HEK293 (cell line): ENCODE measurements around the gene MUC5B.

ENCODE experiments used
- CTCF ChIA-PET: fragments of 350-600 bp; formaldehyde crosslinking; extraction: SDS; loops from one replicate; lab custom pipeline; 2021; ENCODE audit warnings: antibody characterized with exemption; lab: Yijun Ruan, JAX
- POLR2A ChIA-PET: fragments of 300-600 bp; formaldehyde crosslinking; extraction: SDS; loops from one replicate; lab custom pipeline; 2020; ENCODE audit warnings: antibody characterized with exemption, inconsistent platforms; lab: Yijun Ruan, JAX
- H3K27ac ChIP-seq: fragments of 200-500 bp; sonication (Bioruptor generic); 2 replicates; pipeline ENCODE4 v1.5.1; 2014; ENCODE audit warnings: low read depth, low read length, control low read depth, inconsistent platforms; ENCODE audit errors: extremely low read depth
- H3K36me3 ChIP-seq, 2 experiments: fragments of 200-500 bp in 1 of 2; sonication (Bioruptor generic) in 1 of 2; 1 replicate in 1 of 2; 2 replicates in 1 of 2; pipeline ENCODE4 v1.5.1; 2014 to 2017; ENCODE audit warnings: inconsistent platforms in 2 of 2, low read length in 2 of 2; ENCODE audit not compliant: control insufficient read depth in 2 of 2, insufficient read depth in 1 of 2
- H3K4me1 ChIP-seq: fragments of 200-500 bp; sonication (Bioruptor generic); 2 replicates; pipeline ENCODE4 v1.5.1; 2014; ENCODE audit warnings: mild to moderate bottlenecking, low read length, inconsistent platforms; ENCODE audit not compliant: control insufficient read depth, insufficient read depth
- H3K4me3 ChIP-seq: 2 replicates; pipeline ENCODE4 v1.5.1; 2011; ENCODE audit warnings: low read depth, mild to moderate bottlenecking, control low read depth, low read length, moderate library complexity
- H3K9me3 ChIP-seq: fragments of 200-500 bp; sonication (Bioruptor generic); 2 replicates; pipeline ENCODE4 v1.5.1; 2014; ENCODE audit warnings: low read depth, low read length, inconsistent platforms; ENCODE audit not compliant: control insufficient read depth, insufficient read depth
- EGR2 ChIP-seq: fragments of 450-650 bp; formaldehyde crosslinking; IDR thresholded peaks from 2 replicates; pipeline ENCODE4 v1.5.1; 2016; ENCODE audit warnings: low read depth, missing biosample characterization, missing genetic modification characterization
- HOXD13 ChIP-seq: sonication (generic); formaldehyde crosslinking; IDR thresholded peaks from 2 replicates; pipeline ENCODE4 v1.8.0; 2022; ENCODE audit warnings: missing genetic modification reagents, borderline replicate concordance
- KLF1 ChIP-seq: fragments of 450-650 bp; formaldehyde crosslinking; IDR thresholded peaks from 2 replicates; pipeline ENCODE4 v1.5.1; 2016; ENCODE audit warnings: missing biosample characterization, missing genetic modification characterization
- KLF10 ChIP-seq: fragments of 450-650 bp; IDR thresholded peaks from 2 replicates; pipeline ENCODE4 v1.5.1; 2018; ENCODE audit warnings: missing biosample characterization, mild to moderate bottlenecking, missing genetic modification characterization
- REPIN1 ChIP-seq: fragments of 450-650 bp; formaldehyde crosslinking; IDR thresholded peaks from 2 replicates; pipeline ENCODE4 v1.5.1; 2017; ENCODE audit warnings: missing biosample characterization, missing genetic modification characterization, low read depth
- SCRT1 ChIP-seq: fragments of 450-650 bp; formaldehyde crosslinking; IDR thresholded peaks from 2 replicates; pipeline ENCODE4 v1.5.1; 2016; ENCODE audit warnings: missing biosample characterization, missing genetic modification characterization, borderline replicate concordance
- YY1 ChIP-seq: fragments of 450-650 bp; formaldehyde crosslinking; IDR thresholded peaks from 2 replicates; pipeline ENCODE4 v1.5.1; 2018; ENCODE audit warnings: missing biosample characterization, missing genetic modification characterization
- ZFHX2 ChIP-seq: fragments of 450-650 bp; formaldehyde crosslinking; conservative IDR thresholded peaks from 2 replicates; pipeline ENCODE4 v1.5.1; 2016; ENCODE audit warnings: missing biosample characterization, missing genetic modification characterization
- ZNF169 ChIP-seq: fragments of 450-650 bp; formaldehyde crosslinking; IDR thresholded peaks from 2 replicates; pipeline ENCODE4 v1.5.1; 2016; ENCODE audit warnings: missing biosample characterization, missing genetic modification characterization
- ZNF184 ChIP-seq: fragments of 450-650 bp; IDR thresholded peaks from 2 replicates; pipeline ENCODE4 v1.5.1; 2018; ENCODE audit warnings: missing biosample characterization, mild to moderate bottlenecking, missing genetic modification characterization
- ZNF24 ChIP-seq: fragments of 450-650 bp; formaldehyde crosslinking; IDR thresholded peaks from 2 replicates; pipeline ENCODE4 v1.5.1; 2016; ENCODE audit warnings: missing biosample characterization, missing genetic modification characterization
- ZNF394 ChIP-seq: fragments of 450-650 bp; formaldehyde crosslinking; IDR thresholded peaks from 2 replicates; pipeline ENCODE4 v1.5.1; 2016; ENCODE audit warnings: missing biosample characterization, missing genetic modification characterization, mild to moderate bottlenecking, moderate library complexity, borderline replicate concordance
- ZNF596 ChIP-seq: fragments of 450-650 bp; IDR thresholded peaks from 2 replicates; pipeline ENCODE4 v1.5.0; 2018; ENCODE audit warnings: missing biosample characterization, mild to moderate bottlenecking, missing genetic modification characterization, moderate library complexity
- ZNF623 ChIP-seq: fragments of 450-650 bp; formaldehyde crosslinking; IDR thresholded peaks from 2 replicates; pipeline ENCODE4 v1.5.1; 2016; ENCODE audit warnings: missing biosample characterization, missing genetic modification characterization
- ZNF626 ChIP-seq: fragments of 450-650 bp; sonication (Bioruptor Pico); formaldehyde crosslinking; IDR thresholded peaks from 2 replicates; pipeline ENCODE4 v1.5.1; 2018; ENCODE audit warnings: missing biosample characterization, missing genetic modification characterization, inconsistent platforms
- ZNF660 ChIP-seq: fragments of 450-650 bp; IDR thresholded peaks from 2 replicates; pipeline ENCODE4 v1.5.1; 2018; ENCODE audit warnings: missing biosample characterization, mild to moderate bottlenecking, missing genetic modification characterization
- ZNF747 ChIP-seq: fragments of 450-650 bp; formaldehyde crosslinking; IDR thresholded peaks from 2 replicates; pipeline ENCODE4 v1.5.1; 2016; ENCODE audit warnings: missing biosample characterization, missing genetic modification characterization
- ZNF76 ChIP-seq: fragments of 450-650 bp; formaldehyde crosslinking; IDR thresholded peaks from 2 replicates; pipeline ENCODE4; 2016; ENCODE audit warnings: low read depth, missing biosample characterization, missing genetic modification characterization, borderline replicate concordance
- ZNF776 ChIP-seq: fragments of 450-650 bp; formaldehyde crosslinking; IDR thresholded peaks from 2 replicates; pipeline ENCODE4 v1.5.0; 2017; ENCODE audit warnings: missing biosample characterization, missing genetic modification characterization, borderline replicate concordance
- ZNF785 ChIP-seq: fragments of 450-650 bp; formaldehyde crosslinking; IDR thresholded peaks from 2 replicates; pipeline ENCODE4 v1.5.1; 2016; ENCODE audit warnings: missing biosample characterization, missing genetic modification characterization
- ZNF792 ChIP-seq: fragments of 450-650 bp; formaldehyde crosslinking; IDR thresholded peaks from 2 replicates; pipeline ENCODE4 v1.5.1; 2016; ENCODE audit warnings: missing biosample characterization, missing genetic modification characterization
- TF ChIP-seq, protein P1 (sequence below): fragments of 450-650 bp; formaldehyde crosslinking; IDR thresholded peaks from 2 replicates; pipeline ENCODE4 v1.5.1; 2016; ENCODE audit warnings: missing biosample characterization, missing genetic modification characterization
- TF ChIP-seq, protein P2 (sequence below): fragments of 450-650 bp; formaldehyde crosslinking; IDR thresholded peaks from 2 replicates; pipeline ENCODE4 v1.5.1; 2016; ENCODE audit warnings: missing biosample characterization, missing genetic modification characterization, low read depth

The MUC5B gene

DNA sequence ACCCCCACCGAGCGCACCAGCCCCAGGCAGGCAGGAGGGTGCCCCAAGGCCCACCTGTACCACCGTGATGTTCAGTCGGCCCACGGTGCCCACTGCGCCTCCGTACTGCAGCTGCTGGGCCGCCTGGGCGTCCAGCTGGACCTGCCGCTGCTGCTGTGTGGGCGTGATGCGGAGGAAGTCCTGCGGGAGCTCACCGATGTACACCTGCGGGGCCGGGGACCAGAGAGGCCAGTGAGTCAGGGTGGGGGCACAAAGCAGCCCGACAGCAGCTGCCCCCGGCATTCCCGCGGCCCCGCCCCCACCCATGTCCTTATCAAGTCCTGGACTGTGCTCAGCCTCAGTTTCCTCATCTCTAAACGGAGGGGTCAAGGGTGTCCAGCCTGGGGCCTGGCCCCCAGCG is 72.7 kb downstream of the MUC5B start:
- Histone ChIP-seq H3K27ac (no peak overlapping the region), H3K36me3 (peaks cover 0 to 59% of the 10 kb centered on the region in 2 experiments; a peak in 1 of 3 replicates), H3K4me1 (no peaks in the 10 kb centered on the region), H3K9me3 (no peaks in the 10 kb centered on the region), H3K4me3 (no peak overlapping the region)
- POLR2A ChIA-PET = no interaction called here
- CTCF ChIA-PET = interaction anchor here (0.6 kb wide), 1 partner anchor 741 kb away, joined by 4 read pairs; no protein-coding TSS in a partner anchor
- TF ChIP-seq ZFHX2 (tag by site-specific recombination) (peak; percentile 24; the same call in 1 of the 2 replicates), EGR2 (tag by site-specific recombination) (0 out of 2 replicates have a peak, but pooled peaks have one; percentile 13)
- TF ChIP-seq, protein P1, sequence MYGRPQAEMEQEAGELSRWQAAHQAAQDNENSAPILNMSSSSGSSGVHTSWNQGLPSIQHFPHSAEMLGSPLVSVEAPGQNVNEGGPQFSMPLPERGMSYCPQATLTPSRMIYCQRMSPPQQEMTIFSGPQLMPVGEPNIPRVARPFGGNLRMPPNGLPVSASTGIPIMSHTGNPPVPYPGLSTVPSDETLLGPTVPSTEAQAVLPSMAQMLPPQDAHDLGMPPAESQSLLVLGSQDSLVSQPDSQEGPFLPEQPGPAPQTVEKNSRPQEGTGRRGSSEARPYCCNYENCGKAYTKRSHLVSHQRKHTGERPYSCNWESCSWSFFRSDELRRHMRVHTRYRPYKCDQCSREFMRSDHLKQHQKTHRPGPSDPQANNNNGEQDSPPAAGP = no peak

DNA sequence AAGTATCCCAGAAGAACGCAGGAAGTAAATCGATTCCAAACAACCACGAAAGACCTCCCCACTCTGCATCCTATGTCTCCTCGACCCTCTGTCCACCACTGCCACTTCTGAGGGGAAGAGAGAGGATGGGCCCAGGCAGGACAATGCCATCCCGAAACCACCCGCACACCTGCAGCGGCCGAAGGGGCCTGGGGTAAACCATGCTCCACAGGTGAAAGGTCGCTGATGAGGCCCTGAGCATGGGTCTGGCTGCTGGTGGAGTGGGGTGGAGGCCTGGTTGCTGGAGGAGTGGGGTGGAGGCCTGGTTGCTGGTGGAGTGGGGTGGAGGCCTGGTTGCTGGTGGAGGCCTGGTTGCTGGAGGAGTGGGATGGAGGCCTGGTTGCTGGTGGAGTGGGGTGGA is 73.4 kb downstream of the MUC5B start:
- ChIA-PET POLR2A (no interaction called here), CTCF (no interaction called here)
- H3K36me3 ChIP-seq = peaks cover 0 to 55% of the 10 kb centered on the region in 2 experiments; a peak in 1 of 3 replicates
- H3K4me1 ChIP-seq = no peaks in the 10 kb centered on the region
- H3K9me3 ChIP-seq = no peaks in the 10 kb centered on the region
- TF ChIP-seq ZNF626 = no peak
- no peak for TF ChIP-seq YY1 (tag by site-specific recombination)
- no peak for TF ChIP-seq ZNF747
- TF ChIP-seq ZNF785 = no peak
- TF ChIP-seq HOXD13 (CRISPR knock-in tag) = no peak
- TF ChIP-seq ZNF76 (tag by site-specific recombination) = no peak
- TF ChIP-seq, protein P2, sequence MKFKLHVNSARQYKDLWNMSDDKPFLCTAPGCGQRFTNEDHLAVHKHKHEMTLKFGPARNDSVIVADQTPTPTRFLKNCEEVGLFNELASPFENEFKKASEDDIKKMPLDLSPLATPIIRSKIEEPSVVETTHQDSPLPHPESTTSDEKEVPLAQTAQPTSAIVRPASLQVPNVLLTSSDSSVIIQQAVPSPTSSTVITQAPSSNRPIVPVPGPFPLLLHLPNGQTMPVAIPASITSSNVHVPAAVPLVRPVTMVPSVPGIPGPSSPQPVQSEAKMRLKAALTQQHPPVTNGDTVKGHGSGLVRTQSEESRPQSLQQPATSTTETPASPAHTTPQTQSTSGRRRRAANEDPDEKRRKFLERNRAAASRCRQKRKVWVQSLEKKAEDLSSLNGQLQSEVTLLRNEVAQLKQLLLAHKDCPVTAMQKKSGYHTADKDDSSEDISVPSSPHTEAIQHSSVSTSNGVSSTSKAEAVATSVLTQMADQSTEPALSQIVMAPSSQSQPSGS = no peak
- TF ChIP-seq ZNF394 (tag by site-specific recombination) = no peak
- TF ChIP-seq ZNF792 (tag by site-specific recombination) = no peak
- TF ChIP-seq ZNF184 = no peak
- no peak for TF ChIP-seq REPIN1 (tag by site-specific recombination)
- TF ChIP-seq KLF1 (tag by site-specific recombination) = no peak
- TF ChIP-seq ZNF776 (tag by site-specific recombination) = no peak
- TF ChIP-seq ZNF660 = no peak
- no peak for TF ChIP-seq ZNF169
- TF ChIP-seq ZNF24 = no peak
- TF ChIP-seq KLF10 (tag by site-specific recombination) = no peak
- no peak for TF ChIP-seq ZNF623 (tag by site-specific recombination)
- TF ChIP-seq ZNF596 (tag by site-specific recombination) = no peak
- TF ChIP-seq SCRT1 (tag by site-specific recombination) = no peak
- H3K27ac ChIP-seq = no peak overlapping the region
- H3K4me3 ChIP-seq = no peak overlapping the region
